ENCODE measurements around the gene ABHD2.
"Not testable (repeated sequence)": the region's sequence is repeated elsewhere in the genome, so short reads cannot be mapped to it uniquely, and the experiment has no call there.

ABHD2 gene

DNA sequence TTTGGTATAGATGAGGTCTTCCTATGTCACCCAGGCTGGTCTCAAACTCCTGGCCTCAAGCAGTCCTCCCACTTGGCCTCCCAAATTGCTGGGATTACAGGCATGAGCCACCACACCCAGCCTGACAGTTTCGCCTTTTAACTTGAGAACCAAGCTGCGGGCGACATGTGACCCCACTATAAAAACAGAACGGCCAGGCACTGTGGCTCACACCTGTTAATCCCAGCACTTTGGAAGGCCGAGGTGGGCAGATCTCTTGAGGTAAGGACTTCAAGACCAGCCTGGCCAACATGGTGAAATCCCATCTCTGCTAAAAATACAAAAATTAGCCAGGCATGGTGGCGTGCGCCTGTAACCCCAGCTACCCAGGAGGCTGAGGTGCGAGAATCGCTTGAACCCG lies 52.9 kb downstream of the ABHD2 start:
- not testable (repeated sequence) for DNase-seq

DNA sequence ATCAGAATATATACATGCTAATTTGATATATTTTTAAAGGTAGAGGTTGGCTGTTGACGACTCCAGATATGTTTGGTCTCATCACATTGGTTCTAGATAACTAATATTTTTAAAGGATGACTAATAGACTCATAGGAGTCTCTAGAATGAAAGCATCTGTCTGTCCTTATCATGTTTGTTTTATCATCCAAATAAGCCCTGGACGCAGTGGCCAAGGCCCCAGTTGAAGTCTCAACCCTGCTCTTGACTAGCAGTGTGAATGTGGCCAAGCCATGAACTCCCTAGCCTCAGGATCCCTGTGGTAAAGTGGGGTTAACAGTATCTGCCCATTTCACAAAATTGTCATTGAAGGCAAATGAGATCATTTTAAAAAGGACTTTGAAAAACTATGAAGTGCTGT lies 53.6 kb downstream of the ABHD2 start:
- no peak for DNase-seq

DNA sequence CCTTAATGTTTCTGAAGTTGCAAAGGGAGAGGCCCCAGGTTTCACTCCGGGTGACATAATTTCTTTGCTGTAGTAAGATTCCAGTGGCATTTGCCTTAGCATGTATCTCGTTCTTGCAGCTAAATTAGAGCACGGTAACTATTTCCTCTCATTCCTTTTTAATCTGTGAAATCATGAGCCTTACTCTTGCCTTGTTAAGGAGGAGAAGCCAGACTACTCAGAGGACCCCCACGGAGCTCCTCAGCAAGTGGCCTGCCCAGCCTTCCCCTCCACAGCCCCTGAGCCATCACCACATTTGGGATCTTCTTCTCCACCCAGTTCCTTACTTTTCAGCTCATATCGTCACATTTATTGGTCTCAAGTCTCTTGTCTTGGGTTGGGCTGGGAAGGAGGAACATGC lies 54.2 kb downstream of the ABHD2 start:
- DNase-seq = no peak

DNA sequence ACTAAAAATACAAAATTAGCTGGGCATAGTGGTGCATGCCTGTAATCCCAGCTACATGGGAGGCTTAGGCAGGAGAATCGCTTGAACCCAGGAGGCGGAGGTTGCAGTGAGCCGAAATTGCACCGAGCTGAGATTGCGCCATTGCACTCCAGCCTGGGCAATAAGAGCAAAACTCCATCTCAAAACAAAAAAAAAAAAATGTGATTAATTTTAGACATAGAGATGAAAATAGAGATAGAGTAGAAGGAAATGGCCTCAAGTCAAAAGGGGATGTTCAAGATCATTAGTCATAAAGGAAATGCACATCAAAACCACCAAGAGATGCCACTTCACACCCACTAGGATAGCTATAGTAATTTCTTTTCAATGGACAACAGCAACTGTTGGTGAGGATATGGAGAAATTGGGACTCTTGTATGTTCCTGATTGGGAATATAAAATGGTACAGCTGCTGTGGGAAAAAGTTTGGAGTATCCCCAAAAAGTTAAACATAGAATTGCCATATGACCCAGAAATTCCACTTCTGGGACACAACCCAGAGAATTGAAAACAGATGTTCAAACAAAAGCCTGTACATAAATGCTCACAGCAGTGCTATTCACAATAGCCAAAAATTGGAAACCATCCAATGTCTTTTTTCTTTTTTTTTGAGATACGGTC lies 55.4 kb downstream of the ABHD2 start:
- DNase-seq = no peak

DNA sequence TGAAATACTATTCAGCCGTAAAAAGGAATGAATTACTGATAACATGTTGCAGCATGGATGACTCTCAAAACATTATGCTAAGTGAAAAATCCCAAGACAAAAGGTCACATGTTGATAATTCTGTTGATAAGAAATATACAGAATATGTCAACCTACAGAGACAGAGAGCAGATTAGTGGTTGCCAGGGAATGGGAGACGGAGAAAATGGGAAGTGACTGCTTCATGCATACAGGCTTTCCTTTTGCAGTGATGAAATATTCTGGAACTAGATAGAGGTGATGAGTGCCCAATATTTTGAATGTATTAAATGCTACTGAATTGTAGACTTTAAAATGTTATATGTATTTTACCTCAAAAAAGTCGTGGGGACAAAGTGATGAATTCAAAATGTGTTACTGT lies 56.2 kb downstream of the ABHD2 start:
- no peak for DNase-seq

DNA sequence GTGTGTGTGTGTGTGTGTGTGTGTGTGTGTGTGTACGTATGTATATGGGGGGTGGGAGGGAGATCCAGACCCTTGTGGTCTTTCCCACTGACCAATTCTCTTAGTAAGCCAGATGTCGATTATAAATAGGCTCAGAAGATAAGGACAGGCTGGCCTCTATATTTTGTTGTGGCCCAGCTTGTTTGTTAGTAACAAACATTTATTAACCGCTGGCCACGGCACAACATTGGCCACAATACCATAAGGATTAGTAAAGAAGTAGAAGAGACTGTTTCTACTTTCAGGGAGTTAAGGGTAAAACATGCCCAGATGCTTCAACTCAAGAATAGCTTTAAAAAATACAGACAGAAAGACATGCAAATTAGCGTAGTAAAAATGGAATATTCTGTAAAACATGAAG lies 58.1 kb downstream of the ABHD2 start:
- DNase-seq = no peak

DNA sequence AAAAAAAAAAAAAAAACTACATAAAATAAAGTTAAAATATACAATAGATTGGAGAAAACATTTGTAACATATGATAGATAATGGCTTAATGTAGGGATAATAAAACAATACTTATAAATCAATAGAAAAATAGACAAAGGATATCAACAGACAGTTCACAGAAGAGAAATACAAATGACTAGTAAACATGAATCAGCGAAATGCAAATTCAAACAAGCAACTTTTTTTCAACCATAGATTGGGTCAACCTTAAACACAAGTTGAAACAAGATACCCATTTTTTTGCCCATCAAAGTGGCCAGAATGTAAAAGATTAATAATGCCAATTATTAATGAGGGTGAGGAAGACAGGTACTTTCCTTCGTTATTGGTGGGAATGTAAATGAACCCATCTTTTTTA lies 59.9 kb downstream of the ABHD2 start:
- DNase-seq = no peak

DNA sequence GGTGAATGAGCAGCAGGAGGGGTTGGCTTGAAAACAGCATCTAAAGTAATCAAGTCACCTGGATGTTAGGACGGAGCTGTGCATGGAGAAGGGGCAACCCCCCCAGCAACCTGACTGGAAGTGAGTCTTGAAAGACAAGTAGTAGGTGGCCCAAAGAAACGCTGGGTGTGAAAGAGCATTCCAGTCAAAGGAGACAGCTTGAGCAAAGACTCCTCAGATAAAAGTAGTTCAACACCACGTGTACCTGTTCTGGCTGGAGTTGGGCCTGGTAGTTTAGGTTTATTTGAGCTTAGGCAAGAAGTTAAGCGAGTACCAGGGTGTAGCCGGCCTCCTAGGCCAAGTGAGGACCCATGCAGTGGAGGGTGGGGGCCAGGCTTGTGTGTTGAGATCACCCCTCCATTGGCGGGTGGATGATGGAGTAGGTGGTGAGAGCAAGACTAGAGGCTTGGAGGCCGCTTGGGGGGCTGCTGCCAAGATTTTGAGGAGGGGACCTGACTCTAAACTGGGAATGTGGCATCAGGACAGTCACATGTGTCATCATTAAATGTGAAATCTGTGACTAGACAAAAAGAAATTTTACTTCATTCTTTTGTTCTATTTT lies 61.3 kb downstream of the ABHD2 start:
- no peak for DNase-seq

DNA sequence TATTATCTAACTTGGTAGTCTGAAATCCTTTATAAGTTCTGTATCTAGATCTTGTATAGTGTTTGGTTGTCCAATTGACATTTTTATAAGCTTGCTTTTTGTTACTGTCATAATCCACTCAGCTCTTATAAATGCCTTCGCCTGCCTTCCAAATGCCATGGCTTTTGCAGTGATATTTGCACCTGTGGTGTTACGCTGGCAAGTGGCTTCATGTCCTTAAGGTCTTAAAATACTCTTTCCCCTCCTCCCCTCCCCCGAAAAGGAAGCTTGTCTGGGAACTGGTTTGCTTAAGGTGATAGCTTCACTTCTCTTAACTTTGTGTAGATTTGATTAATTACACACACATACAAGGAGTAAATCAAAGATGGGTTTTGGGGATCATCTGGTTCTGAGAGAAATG lies 62.0 kb downstream of the ABHD2 start:
- no peak for DNase-seq

DNA sequence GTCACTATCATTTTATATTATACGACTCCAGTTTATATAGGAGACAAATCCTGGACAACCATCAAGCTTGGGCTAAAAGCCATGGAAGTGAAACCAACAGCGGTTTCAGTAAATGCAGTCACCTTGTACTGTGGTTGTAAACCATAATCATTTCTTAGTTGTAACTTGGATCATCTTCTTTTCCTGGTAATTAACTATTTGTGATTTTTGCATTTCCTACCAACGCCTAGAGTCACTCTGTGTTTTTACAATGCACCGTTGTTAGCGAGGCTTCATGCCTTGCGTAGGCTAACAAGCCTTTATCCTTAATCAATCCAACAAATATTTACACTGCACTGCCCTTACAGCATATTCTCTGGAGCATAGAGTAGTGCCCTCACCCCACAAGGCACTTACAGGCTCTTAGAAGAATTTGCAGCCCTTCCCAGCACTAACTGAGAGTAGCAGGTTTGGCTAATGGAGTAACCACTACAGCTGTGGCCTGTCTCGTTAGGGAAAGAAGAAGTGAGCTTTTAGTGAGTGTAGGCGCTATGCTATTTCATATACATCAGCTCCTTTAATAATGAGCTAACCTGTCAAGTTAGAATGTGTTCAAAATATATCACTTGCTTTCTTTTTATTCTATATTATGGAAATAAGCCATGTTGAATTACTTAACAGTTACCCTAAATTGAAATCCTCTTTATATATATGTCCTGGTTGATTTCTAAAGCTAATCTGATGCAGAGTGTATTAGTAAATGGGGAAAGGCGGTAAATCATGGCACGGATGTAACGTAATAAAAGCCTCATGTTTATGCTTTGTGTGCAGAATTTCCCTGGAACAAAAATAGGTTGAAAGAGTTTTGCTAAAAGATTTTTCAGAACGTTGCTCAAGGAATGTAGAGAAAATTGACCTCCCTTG lies 62.8 kb downstream of the ABHD2 start:
- no peak for DNase-seq

DNA sequence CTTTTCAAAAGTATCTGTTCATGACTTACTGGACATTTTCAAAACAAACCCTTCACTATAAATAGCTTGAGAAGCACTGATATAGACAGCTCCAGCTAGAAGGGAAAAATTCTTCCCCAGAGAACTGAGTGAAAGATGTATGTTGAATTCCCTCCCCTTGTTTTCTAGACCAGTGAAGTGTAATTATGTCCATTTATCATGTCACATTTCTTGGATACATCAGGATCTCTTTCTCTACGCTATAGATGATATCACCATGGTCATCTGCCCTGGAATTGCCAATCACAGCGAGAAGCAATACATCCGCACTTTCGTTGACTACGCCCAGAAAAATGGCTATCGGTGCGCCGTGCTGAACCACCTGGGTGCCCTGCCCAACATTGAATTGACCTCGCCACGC lies 66.9 kb downstream of the ABHD2 start:
- no peak for DNase-seq

DNA sequence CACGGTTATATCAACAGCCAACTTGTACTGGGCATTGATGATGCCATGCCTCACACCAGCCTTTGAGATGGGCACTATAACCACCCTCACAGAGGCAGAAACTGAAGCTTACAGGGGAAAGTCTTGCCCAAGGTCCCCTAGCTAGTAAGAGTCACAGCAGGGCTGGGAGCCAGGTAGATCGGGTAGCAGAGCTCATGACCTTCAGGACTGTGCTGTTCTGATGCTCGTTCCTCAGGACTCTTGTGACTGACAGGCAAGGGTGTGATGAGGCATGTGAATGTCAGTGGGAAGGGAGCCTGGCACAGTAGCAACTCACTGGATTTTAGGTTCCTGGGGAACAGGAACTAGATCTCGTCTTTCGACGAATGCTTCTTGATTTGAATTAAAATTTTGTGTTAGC lies 67.4 kb downstream of the ABHD2 start:
- no peak for DNase-seq

DNA sequence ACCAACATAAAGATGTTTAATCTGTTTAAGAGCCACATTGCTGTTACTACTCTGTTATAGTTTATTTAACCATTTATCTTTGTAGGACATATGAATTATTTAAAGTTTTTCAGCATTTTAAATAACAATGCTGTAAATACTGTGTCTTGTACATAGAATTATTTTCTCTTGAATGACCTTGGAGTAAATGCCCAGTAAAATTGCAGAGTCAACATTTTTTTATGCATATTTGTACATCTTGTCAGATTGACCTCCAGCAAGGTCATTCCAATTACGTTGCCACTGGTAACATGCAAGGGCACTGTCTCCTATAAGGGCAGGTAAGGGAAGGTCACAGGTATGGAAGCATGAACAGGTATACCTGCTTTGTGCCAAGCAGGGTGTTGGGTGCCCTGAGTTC lies 68.8 kb downstream of the ABHD2 start:
- DNase-seq = no peak

DNA sequence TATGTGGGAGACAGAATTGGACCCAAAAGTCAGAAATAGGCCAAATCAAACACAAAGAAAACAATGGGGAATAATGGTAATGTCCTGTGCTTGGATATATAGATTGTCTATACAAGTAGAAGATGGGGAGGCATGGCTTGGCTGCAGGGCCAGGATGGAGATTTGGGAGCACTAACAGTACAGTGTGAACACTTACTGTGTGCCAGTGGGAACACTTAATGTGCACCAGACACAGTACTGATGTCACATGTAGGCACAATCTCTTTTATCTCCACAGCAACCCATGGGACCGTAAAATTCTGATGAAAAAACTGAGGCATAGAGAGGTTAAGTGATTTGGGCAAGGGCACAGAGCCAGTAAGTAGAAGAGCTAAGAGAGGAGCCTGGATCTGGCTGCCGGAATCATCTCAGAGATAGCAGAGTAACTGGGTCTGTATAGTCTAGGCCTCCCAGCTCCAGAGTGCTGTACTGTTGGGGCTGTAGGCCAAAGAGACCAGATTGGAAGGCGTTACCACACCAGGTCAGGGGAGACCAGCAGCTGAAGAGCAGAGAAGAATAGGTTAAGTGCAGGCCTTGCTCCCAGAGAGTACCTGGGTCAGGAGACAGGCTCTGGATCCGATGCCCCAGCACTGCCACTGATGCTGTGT lies 69.8 kb downstream of the ABHD2 start:
- DNase-seq = no peak

DNA sequence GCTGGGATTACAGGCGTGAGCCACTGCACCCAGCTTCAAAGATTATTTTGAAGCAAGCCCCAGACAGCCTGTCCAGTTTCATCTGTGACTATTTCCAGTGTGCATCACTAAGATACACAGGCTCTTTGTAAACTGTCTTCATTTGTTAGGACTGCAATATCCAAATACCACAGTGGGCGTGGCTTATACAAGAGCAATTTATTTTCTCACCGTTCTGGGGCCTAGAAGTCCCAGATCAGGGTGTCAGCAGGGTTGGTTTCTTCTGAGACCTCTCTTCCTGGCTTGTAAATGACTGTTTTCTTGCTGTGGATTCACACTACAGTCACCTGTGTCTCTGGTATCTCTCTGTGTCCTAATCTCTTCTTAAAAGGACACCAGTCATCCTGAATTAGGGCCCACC lies 73.4 kb downstream of the ABHD2 start:
- no peak for DNase-seq

DNA sequence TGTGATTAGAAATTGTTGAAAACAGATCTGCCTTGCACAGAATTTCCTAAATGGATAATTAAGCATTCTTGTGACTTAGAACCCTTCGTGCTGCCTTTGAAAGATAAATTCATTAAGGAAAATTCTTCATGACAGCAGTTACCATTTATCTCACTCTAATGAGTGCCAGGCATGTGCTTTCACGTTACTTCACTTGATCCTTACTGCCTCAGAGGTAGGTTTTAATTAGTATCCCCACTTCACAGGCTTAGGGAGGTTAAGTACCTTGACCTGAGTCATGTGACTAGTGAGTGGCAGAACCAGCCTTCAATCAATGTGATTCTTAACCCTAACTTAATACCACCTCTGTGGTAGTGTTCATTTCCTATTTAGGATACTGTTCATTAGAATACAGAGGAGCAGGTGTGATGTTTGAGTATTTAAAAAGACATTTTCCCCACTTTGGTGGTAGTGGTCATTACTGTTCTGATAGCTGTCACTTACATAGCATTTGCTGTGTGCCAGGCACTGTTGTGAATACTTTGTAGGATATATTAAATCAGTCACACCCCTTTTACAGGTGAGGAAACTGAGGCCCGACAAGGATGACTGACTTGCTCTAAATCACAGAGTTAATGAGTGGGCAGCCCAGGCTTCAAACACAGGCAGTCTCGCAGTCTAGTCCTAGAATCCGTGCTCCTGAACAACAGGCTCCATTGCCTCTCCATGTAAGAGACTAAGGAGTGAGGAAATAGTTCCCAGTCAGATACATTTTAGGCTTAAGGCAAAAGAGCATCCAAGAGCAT lies 75.2 kb downstream of the ABHD2 start:
- DNase-seq = no peak

DNA sequence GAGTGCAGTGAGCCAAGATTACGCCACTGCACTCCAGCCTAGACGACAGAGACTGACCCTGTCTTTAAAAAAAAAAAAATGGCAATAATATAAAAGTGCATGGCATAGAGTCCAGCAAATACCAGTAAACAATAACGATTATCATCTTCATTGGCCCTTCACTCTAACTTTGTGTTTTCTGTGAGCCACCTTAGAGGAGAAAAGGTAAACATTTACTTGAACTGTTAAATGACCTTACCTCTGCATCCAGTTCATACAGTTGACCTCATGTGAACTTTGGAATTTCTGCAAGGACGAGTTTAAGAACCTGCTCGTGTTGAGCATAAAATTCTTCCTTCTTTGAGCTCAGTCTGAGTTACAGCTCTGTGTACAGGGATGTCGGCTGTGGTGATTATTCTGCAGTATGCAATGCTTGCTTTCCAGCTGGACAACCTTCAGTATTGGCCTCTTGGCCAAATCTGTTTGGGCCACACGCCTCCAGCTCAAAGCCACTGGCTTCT lies 76.5 kb downstream of the ABHD2 start:
- DNase-seq = no peak

DNA sequence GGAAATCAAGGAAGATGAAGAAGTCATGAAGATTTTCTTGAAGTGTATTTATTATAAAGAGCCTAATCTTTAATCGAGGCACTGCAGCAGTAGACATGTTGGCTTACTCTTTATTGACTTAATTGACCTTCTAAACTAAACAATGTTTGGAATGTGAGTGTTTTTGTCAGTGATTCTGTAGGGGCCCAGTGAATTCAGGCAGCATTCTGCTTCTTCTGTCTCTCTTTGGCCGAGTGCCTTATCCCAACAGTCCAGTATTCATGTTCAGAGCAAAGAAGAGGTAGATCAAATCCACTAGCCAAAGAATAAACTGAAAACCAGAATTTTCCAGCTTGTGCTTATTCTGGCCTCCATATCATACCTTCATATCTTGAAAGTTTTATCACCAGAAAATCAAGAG lies 77.4 kb downstream of the ABHD2 start:
- no peak for DNase-seq

DNA sequence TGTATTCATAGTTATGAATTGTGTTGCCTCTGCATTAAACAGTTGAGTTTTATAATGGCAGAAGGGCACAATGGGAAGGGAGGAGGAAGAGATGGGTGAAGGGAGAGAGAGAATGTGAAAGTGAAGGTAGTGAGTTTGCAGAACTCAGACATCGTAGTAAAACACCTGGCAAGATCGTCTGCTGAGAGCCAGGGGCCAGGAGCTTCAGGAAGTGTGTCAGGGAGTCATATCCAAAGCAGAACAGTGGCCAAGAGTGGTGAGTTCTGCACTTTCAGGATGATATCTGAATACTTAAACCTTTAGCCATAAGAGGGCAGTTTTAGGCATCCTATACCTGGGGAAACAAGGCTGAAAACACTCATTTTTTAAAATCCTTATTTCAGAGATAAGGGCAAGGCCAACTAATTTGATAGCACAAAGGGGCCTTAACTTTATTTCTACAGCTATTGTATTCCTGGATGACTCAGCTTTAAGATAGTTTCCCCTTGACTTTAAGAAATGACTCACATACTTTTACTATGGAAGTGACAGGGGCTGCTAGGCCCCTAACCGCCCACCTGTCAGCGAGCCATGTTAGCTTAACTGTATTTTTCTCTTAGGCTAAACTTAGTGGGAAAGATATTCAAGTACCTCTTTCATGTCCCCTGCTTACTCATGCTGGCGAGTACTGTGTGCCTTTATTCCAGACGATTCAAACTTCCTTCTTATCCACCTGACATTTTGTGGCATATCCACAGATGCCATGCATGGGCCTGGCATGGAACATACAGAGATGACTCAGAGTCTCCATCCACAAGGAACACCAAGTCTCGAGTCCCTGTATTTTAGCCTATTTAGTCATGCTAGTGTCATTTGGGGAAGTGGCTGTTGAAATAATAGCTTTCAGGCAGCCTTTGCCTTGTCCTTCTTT lies 79.3 kb downstream of the ABHD2 start:
- DNase-seq = no peak

DNA sequence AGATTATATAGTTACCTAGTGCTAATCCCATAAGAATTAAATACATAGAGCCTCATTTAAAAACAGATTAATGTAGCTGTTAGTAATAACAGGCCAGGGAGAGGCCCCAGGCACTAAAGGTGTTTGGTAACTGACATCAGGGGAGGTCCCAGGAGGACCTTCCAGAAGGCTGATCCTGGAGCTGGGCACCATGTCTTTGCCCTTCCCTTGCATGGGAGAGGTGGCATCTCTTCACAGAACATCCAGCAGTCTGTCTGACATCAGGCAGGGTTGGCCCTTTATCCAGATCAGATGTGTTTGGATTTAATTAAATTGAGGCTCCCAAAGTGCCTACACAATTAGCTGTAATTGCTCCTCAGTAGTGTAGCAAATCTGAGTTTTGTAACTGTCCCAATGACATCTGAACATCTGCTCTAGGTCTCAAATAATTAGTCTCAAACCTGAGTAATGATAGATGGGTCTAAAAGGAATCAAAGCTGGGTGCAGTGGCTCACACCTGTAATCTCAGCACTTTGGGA lies 80.1 kb downstream of the ABHD2 start:
- no peak for DNase-seq

DNA sequence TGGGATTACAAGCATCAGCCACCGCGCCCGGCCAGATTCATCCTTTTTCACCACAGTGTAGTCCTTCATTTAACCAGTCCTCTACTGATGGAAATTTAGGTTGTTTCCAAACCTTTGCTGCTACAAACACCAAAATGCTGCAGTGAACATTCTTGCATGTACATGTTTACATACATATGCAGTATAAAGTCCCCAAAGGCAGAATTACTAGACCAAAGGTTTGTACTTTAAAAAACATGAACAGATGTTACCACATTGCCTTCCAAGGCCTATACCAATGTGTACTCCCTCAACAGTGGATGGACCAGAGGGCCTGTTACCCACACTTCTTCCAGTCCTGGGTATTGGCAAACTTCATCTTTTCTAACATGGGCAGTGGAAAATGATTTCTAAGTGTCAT lies 82.1 kb downstream of the ABHD2 start:
- DNase-seq = no peak

All from GOT3 (cell line).